Nephron (organoid): ENCODE measurements around the gene C16orf74.

ENCODE experiments used
- H3K27ac Mint-ChIP-seq, 3 experiments: 2 replicates each; pipeline ENCODE4 v1.8.0; 2020; ENCODE audit warnings: mixed read lengths in 3 of 3, mild to moderate bottlenecking in 2 of 3, moderate library complexity in 1 of 3
- H3K27me3 Mint-ChIP-seq: 2 replicates; pipeline ENCODE4 v1.8.0; 2021; ENCODE audit warnings: low read depth, mild to moderate bottlenecking, moderate library complexity, mixed read lengths
- H3K36me3 Mint-ChIP-seq: 2 replicates; pipeline ENCODE4 v1.8.0; 2020; ENCODE audit warnings: low read depth, mixed read lengths
- H3K4me1 Mint-ChIP-seq: 2 replicates; pipeline ENCODE4 v1.8.0; 2020; ENCODE audit warnings: mixed read lengths
- H3K4me3 Mint-ChIP-seq, 3 experiments: 2 replicates each; pipeline ENCODE4 v1.8.0; 2020; ENCODE audit warnings: mild to moderate bottlenecking in 3 of 3, mixed read lengths in 3 of 3, moderate library complexity in 2 of 3
- H3K9me3 Mint-ChIP-seq: 2 replicates; pipeline ENCODE4 v1.8.0; 2020; ENCODE audit warnings: mixed read lengths
- TF ChIP-seq, protein P1 (sequence below), 3 experiments: fragments of 200-600 bp; sonication (generic); IDR thresholded peaks; one replicate each; pipeline ENCODE4 v1.5.0; 2021; ENCODE audit warnings: antibody characterized with exemption in 3 of 3; ENCODE audit not compliant: unreplicated experiment in 3 of 3

C16orf74 gene

GRCh38 chr16:85762970-85763369, 12.1 kb upstream of the C16orf74 start:
- no peak overlapping the region for H3K4me3 Mint-ChIP-seq
- H3K9me3 Mint-ChIP-seq, result no peaks in the 10 kb centered on the region
- TF ChIP-seq, protein P1, sequence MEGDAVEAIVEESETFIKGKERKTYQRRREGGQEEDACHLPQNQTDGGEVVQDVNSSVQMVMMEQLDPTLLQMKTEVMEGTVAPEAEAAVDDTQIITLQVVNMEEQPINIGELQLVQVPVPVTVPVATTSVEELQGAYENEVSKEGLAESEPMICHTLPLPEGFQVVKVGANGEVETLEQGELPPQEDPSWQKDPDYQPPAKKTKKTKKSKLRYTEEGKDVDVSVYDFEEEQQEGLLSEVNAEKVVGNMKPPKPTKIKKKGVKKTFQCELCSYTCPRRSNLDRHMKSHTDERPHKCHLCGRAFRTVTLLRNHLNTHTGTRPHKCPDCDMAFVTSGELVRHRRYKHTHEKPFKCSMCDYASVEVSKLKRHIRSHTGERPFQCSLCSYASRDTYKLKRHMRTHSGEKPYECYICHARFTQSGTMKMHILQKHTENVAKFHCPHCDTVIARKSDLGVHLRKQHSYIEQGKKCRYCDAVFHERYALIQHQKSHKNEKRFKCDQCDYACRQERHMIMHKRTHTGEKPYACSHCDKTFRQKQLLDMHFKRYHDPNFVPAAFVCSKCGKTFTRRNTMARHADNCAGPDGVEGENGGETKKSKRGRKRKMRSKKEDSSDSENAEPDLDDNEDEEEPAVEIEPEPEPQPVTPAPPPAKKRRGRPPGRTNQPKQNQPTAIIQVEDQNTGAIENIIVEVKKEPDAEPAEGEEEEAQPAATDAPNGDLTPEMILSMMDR (IDR thresholded peaks at IDR 0.05; ENCODE audit: unreplicated experiment in 3 of 3), result no peak
- no peak overlapping the region for H3K27ac Mint-ChIP-seq
- H3K4me1 Mint-ChIP-seq, result no peaks in the 10 kb centered on the region
- no peaks in the 10 kb centered on the region for H3K36me3 Mint-ChIP-seq
- H3K27me3 Mint-ChIP-seq, result peaks cover 68% of the 10 kb centered on the region

DNA sequence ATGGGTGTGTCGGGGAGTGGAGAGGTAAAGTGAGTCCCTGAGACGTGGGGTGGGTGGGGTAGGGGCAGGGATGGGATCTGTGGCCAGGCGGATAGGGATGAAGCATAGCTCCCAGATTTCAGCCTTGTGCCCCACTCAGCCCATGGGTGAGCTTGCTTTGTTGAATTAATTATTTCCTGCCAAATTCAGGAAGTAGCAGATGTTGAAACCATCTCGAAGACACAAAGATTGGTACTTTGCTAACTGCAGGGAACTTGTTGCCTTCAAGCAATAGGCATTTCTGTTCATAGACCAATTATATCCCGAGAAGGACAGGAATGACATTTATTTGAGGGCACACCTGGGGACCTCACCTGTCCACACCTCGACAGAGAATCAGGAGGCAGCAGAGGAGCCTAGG, 11.0 kb upstream of the C16orf74 start:
- Mint-ChIP-seq H3K4me3 (no peak overlapping the region), H3K4me1 (no peaks in the 10 kb centered on the region), H3K9me3 (no peaks in the 10 kb centered on the region), H3K27me3 (peaks cover 74% of the 10 kb centered on the region), H3K36me3 (no peaks in the 10 kb centered on the region), H3K27ac (no peak overlapping the region)
- TF ChIP-seq, protein P1 (IDR thresholded peaks at IDR 0.05; ENCODE audit: unreplicated experiment in 3 of 3), result no peak

- TF ChIP-seq, protein P1 (IDR thresholded peaks at IDR 0.05; ENCODE audit: unreplicated experiment in 3 of 3), result no peak
- no peak overlapping the region for H3K27ac Mint-ChIP-seq
- peaks cover 72% of the 10 kb centered on the region for H3K27me3 Mint-ChIP-seq
- H3K9me3 Mint-ChIP-seq, result no peaks in the 10 kb centered on the region
- H3K36me3 Mint-ChIP-seq, result no peaks in the 10 kb centered on the region
- no peak overlapping the region for H3K4me3 Mint-ChIP-seq
- H3K4me1 Mint-ChIP-seq, result no peaks in the 10 kb centered on the region
Observed at GRCh38 chr16:85759631-85760419, 8.9 kb upstream of the C16orf74 start.

GRCh38 chr16:85759136-85759535, 8.2 kb upstream of the C16orf74 start:
- H3K4me1 Mint-ChIP-seq, result no peaks in the 10 kb centered on the region
- H3K36me3 Mint-ChIP-seq, result no peaks in the 10 kb centered on the region
- H3K4me3 Mint-ChIP-seq, result no peak overlapping the region
- no peaks in the 10 kb centered on the region for H3K9me3 Mint-ChIP-seq
- TF ChIP-seq, protein P1 (IDR thresholded peaks at IDR 0.05; ENCODE audit: unreplicated experiment in 3 of 3), result no peak
- no peak overlapping the region for H3K27ac Mint-ChIP-seq
- H3K27me3 Mint-ChIP-seq, result peaks cover 70% of the 10 kb centered on the region

GRCh38 chr16:85757341-85757822, 6.5 kb upstream of the C16orf74 start:
- H3K4me3 Mint-ChIP-seq, result no peak overlapping the region
- no peak overlapping the region for H3K27ac Mint-ChIP-seq
- TF ChIP-seq, protein P1 (IDR thresholded peaks at IDR 0.05; ENCODE audit: unreplicated experiment in 3 of 3), result no peak
- H3K27me3 Mint-ChIP-seq, result peaks cover 80% of the 10 kb centered on the region
- H3K36me3 Mint-ChIP-seq, result no peaks in the 10 kb centered on the region
- H3K4me1 Mint-ChIP-seq, result peaks cover 8% of the 10 kb centered on the region
- no peaks in the 10 kb centered on the region for H3K9me3 Mint-ChIP-seq
